H1 (cell line): ENCODE measurements around the gene SH3RF3. TPM values are rescaled to one million over a fixed set of nuclear protein-coding genes. Genes with fewer than 3 reads are reported as not detected.

ENCODE experiments used
- CTCF ChIP-seq, 3 experiments: IDR thresholded peaks; 1 replicate in 2 of 3; 2 replicates in 1 of 3; pipeline versions ENCODE4 v1.5.1 to v1.6.1; 2011; ENCODE audit warnings: low read length in 3 of 3, mild to moderate bottlenecking in 3 of 3, inconsistent platforms in 2 of 3, low read depth in 1 of 3, moderate library complexity in 1 of 3; ENCODE audit not compliant: insufficient read depth in 1 of 3; ENCODE audit errors: control extremely low read depth in 1 of 3
- HDAC6 ChIP-seq: IDR thresholded peaks from one replicate; pipeline ENCODE4 v1.7.1; 2012; ENCODE audit warnings: low read depth, mild to moderate bottlenecking, inconsistent platforms, low read length, moderate library complexity
- PHF8 ChIP-seq: fragments of 200-600 bp; sonication (generic); conservative IDR thresholded peaks from 2 replicates; pipeline ENCODE4 v1.7.1; 2012; ENCODE audit warnings: low read depth, mild to moderate bottlenecking, inconsistent platforms, low read length, moderate library complexity
- SAP30 ChIP-seq: fragments of 300-600 bp; sonication (generic); IDR thresholded peaks from 2 replicates; pipeline ENCODE4 v1.7.1; 2012; ENCODE audit warnings: low read length, moderate library complexity, mild to moderate bottlenecking, inconsistent platforms; ENCODE audit not compliant: insufficient read depth, insufficient replicate concordance
- SP1 ChIP-seq: IDR thresholded peaks from 2 replicates; pipeline ENCODE4 v1.6.1; 2011; ENCODE audit warnings: low read depth, low read length
- TEAD4 ChIP-seq: IDR thresholded peaks from 2 replicates; pipeline ENCODE4 v1.6.1; 2012; ENCODE audit warnings: low read depth, low read length, inconsistent platforms, mixed read lengths
- polyA plus RNA-seq, 7 experiments: library from polyadenylated mRNA; depleted of rRNA in 3 of 7; stranded (reverse) in 5 of 7; unstranded in 2 of 7; fragments of >200 nt in 5 of 7; fragments of 200-250 nt in 2 of 7; gene quantifications; 1 replicate in 5 of 7; 2 replicates in 1 of 7; 4 replicates in 1 of 7; pipeline versions ENCODE4 v1.2.1 to v1.2.3, GENCODE V29; 2011 to 2013; ENCODE audit warnings: missing spikeins in 2 of 7, mixed read lengths in 2 of 7
- total RNA-seq: library from RNA; stranded (reverse); fragmentation: NEBNext Ultra II Directional; extraction: Animal tissue kit (Norgen Biotek cat#: 25700); gene quantifications from 2 replicates; pipeline ENCODE4 v1.2.1, GENCODE V29; 2021
- TF ChIP-seq, protein P1 (sequence below): IDR thresholded peaks from 2 replicates; pipeline ENCODE4 v1.6.1; 2012; ENCODE audit warnings: low read length, inconsistent platforms

SH3RF3 gene
- total and polyA plus RNA-seq, 2 of the 8 experiments (the other 6 are each of a cell fraction or from before 2014, with no cell fraction given): 0.11 to 0.65 TPM

- TF ChIP-seq, protein P1, sequence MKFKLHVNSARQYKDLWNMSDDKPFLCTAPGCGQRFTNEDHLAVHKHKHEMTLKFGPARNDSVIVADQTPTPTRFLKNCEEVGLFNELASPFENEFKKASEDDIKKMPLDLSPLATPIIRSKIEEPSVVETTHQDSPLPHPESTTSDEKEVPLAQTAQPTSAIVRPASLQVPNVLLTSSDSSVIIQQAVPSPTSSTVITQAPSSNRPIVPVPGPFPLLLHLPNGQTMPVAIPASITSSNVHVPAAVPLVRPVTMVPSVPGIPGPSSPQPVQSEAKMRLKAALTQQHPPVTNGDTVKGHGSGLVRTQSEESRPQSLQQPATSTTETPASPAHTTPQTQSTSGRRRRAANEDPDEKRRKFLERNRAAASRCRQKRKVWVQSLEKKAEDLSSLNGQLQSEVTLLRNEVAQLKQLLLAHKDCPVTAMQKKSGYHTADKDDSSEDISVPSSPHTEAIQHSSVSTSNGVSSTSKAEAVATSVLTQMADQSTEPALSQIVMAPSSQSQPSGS: no peak
- TF ChIP-seq SAP30 (no peak), PHF8 (no peak), TEAD4 (no peak), HDAC6 (no peak), SP1 (no peak), CTCF (IDR thresholded peaks at IDR 0.05; ENCODE audit: control extremely low read depth in 1 of 3, insufficient read depth in 1 of 3, low read depth in 1 of 3, low read length in 3 of 3) (no peak)
- TF ChIP-seq, all 59 proteins: peak for 0
Observed at GRCh38 chr2:109209412-109209811, 80.4 kb downstream of the SH3RF3 start (continued).
